ENCODE results near the gene RAB3C.

RAB3C gene

DNA sequence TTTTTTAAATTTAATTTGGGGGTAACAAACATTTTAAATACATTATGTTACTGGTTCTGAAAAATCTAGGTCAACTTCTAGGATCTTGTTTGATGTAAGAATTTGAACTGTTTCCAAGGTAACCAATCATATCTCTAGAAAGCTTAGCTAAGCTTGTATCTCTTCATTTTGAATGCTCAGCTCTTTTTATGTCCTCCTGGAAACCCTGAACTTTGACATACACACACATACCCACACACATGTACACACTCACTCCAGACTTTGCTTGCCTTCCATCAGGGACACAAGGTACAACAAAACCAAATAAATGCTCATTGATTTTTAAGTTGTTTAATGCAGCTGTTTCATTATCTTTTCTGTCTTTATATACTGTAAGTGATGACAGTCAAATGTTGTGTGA, 178.5 kb downstream of the RAB3C start:
- Histone ChIP-seq H3K9me3 (ENCODE audit: control insufficient read depth in 1 of 2, low read length in 2 of 2) (no peaks in the 10 kb centered on the region), H3K4me3 (ENCODE audit: low read depth in 1 of 2, low read length in 2 of 2) (no peak overlapping the region), H3K27ac (ENCODE audit: low read depth, low read length) (no peak overlapping the region), H3K27me3 (ENCODE audit: control insufficient read depth in 1 of 2, insufficient read depth in 2 of 2, low read length in 2 of 2) (no peaks in the 10 kb centered on the region), H3K4me1 (ENCODE audit: control insufficient read depth in 1 of 2, insufficient read depth in 2 of 2, low read length in 2 of 2) (peaks cover 4 to 9% of the 10 kb centered on the region in 2 donors), H3K36me3 (ENCODE audit: control insufficient read depth in 1 of 2, insufficient read depth in 2 of 2, low read length in 2 of 2) (no peaks in the 10 kb centered on the region), H3K9ac (ENCODE audit: low read depth in 1 of 2, low read length in 2 of 2) (no peak overlapping the region)

DNA sequence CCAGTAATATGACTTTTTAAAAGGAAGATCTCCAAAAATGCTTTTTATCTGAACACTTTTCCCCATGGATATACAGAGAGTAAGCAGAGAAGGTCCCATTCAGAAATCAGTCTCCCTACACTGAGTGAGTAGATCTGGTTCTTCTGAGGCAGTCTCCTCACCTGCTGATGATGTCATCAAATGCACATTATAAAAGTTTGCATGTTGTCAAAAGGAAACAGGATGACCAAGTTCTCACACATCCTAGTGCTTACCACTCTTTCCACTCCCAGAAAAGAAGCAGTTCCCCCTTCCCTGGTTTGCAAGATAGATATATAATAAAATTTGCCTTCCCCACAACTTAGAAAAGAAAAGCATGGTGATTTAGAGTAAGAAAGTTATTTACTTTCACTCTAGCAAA, 180.5 kb downstream of the RAB3C start:
- Histone ChIP-seq H3K9me3 (ENCODE audit: control insufficient read depth in 1 of 2, low read length in 2 of 2) (no peaks in the 10 kb centered on the region), H3K36me3 (ENCODE audit: control insufficient read depth in 1 of 2, insufficient read depth in 2 of 2, low read length in 2 of 2) (no peaks in the 10 kb centered on the region), H3K27ac (ENCODE audit: low read depth, low read length) (no peak overlapping the region), H3K4me1 (ENCODE audit: control insufficient read depth in 1 of 2, insufficient read depth in 2 of 2, low read length in 2 of 2) (peaks cover 4 to 9% of the 10 kb centered on the region in 2 donors), H3K9ac (ENCODE audit: low read depth in 1 of 2, low read length in 2 of 2) (no peak overlapping the region), H3K27me3 (ENCODE audit: control insufficient read depth in 1 of 2, insufficient read depth in 2 of 2, low read length in 2 of 2) (no peaks in the 10 kb centered on the region), H3K4me3 (ENCODE audit: low read depth in 1 of 2, low read length in 2 of 2) (no peak overlapping the region)

GRCh38 chr5:58764199-58764598, 181.3 kb downstream of the RAB3C start:
- Histone ChIP-seq H3K27me3 (ENCODE audit: control insufficient read depth in 1 of 2, insufficient read depth in 2 of 2, low read length in 2 of 2) (no peaks in the 10 kb centered on the region), H3K9me3 (ENCODE audit: control insufficient read depth in 1 of 2, low read length in 2 of 2) (no peaks in the 10 kb centered on the region)

DNA sequence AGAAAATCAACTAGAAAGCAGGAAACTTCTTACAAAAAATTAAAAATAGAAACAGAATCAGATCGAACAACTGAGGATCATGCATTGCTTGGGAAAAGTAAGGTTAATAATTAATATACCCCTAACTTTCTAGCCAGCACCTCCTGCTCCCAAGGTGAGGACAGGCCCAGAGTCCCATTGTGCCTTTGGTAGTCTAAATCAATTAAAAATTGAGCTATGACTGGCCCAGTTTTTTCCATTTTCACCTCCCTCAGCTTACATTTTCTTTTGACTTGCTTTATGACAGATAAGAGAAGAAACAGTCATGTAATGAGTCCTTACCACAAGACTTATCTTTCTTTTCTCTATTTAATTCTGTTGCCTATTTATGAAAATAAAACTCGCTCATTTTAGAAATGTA, 182.2 kb downstream of the RAB3C start:
- Histone ChIP-seq H3K4me3 (ENCODE audit: low read depth in 1 of 2, low read length in 2 of 2) (no peak overlapping the region), H3K9ac (ENCODE audit: low read depth in 1 of 2, low read length in 2 of 2) (no peak overlapping the region), H3K27ac (ENCODE audit: low read depth, low read length) (no peak overlapping the region), H3K4me1 (ENCODE audit: control insufficient read depth in 1 of 2, insufficient read depth in 2 of 2, low read length in 2 of 2) (peaks cover 0 to 6% of the 10 kb centered on the region in 2 donors), H3K36me3 (ENCODE audit: control insufficient read depth in 1 of 2, insufficient read depth in 2 of 2, low read length in 2 of 2) (no peaks in the 10 kb centered on the region), H3K27me3 (ENCODE audit: control insufficient read depth in 1 of 2, insufficient read depth in 2 of 2, low read length in 2 of 2) (no peaks in the 10 kb centered on the region), H3K9me3 (ENCODE audit: control insufficient read depth in 1 of 2, low read length in 2 of 2) (no peaks in the 10 kb centered on the region)

More at GRCh38 chr5:58764199-58764598, 181.3 kb downstream of the RAB3C start:
- Histone ChIP-seq H3K27ac (ENCODE audit: low read depth, low read length) (no peak overlapping the region), H3K9ac (ENCODE audit: low read depth in 1 of 2, low read length in 2 of 2) (no peak overlapping the region), H3K4me3 (ENCODE audit: low read depth in 1 of 2, low read length in 2 of 2) (no peak overlapping the region), H3K36me3 (ENCODE audit: control insufficient read depth in 1 of 2, insufficient read depth in 2 of 2, low read length in 2 of 2) (no peaks in the 10 kb centered on the region), H3K4me1 (ENCODE audit: control insufficient read depth in 1 of 2, insufficient read depth in 2 of 2, low read length in 2 of 2) (peaks cover 2 to 9% of the 10 kb centered on the region in 2 donors)

DNA sequence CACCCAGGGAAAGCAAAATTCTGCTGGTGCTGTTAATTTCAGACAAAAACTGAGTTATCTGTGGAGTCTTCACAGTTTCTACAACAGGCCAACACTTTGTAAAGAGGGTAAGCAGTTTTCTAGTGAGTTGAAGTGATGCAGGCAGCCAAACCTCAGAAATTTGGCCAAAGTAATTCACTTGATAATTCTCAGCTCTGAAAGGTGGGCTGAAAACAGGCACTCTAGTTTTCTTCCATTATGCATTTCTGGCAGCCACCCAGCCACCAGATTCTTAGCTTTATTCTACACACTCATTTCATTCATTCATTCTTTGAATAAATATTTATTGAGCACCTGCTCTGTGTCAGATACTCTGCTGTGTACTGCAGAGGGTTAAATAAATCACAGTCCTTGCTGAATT, 184.2 kb downstream of the RAB3C start:
- Histone ChIP-seq H3K9ac (ENCODE audit: low read depth in 1 of 2, low read length in 2 of 2) (no peak overlapping the region), H3K27me3 (ENCODE audit: control insufficient read depth in 1 of 2, insufficient read depth in 2 of 2, low read length in 2 of 2) (no peaks in the 10 kb centered on the region), H3K27ac (ENCODE audit: low read depth, low read length) (no peak overlapping the region), H3K36me3 (ENCODE audit: control insufficient read depth in 1 of 2, insufficient read depth in 2 of 2, low read length in 2 of 2) (no peaks in the 10 kb centered on the region), H3K4me3 (ENCODE audit: low read depth in 1 of 2, low read length in 2 of 2) (no peak overlapping the region), H3K4me1 (ENCODE audit: control insufficient read depth in 1 of 2, insufficient read depth in 2 of 2, low read length in 2 of 2) (peaks cover 4% of the 10 kb centered on the region in 2 donors), H3K9me3 (ENCODE audit: control insufficient read depth in 1 of 2, low read length in 2 of 2) (no peaks in the 10 kb centered on the region)

- Histone ChIP-seq H3K36me3 (ENCODE audit: control insufficient read depth in 1 of 2, insufficient read depth in 2 of 2, low read length in 2 of 2) (no peaks in the 10 kb centered on the region), H3K9ac (ENCODE audit: low read depth in 1 of 2, low read length in 2 of 2) (no peak overlapping the region), H3K27ac (ENCODE audit: low read depth, low read length) (no peak overlapping the region), H3K27me3 (ENCODE audit: control insufficient read depth in 1 of 2, insufficient read depth in 2 of 2, low read length in 2 of 2) (no peaks in the 10 kb centered on the region), H3K9me3 (ENCODE audit: control insufficient read depth in 1 of 2, low read length in 2 of 2) (no peaks in the 10 kb centered on the region), H3K4me1 (ENCODE audit: control insufficient read depth in 1 of 2, insufficient read depth in 2 of 2, low read length in 2 of 2) (peaks cover 5 to 22% of the 10 kb centered on the region in 2 donors), H3K4me3 (ENCODE audit: low read depth in 1 of 2, low read length in 2 of 2) (no peak overlapping the region)
These were observed 187.3 kb downstream of the RAB3C start for GRCh38 chr5:58770136-58770535.

DNA sequence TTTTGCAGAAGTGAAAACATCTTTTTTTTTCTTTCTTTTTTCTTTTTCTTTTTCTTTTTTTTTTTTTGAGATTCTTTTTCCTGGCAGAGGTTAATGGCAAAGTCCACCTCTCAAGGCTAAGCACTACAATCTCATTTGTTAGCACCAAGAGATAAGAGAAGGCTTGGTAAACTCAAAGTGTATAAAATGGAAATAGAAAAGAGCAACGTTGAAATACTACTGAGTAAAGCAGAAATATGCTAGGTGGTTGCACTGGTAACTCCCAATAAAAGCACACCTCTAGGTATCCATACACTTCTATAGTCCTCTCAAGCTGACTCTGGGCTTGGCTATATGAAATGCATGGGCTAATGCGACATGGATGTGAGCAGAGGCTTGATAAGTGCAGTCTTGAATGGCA, 188.9 kb downstream of the RAB3C start:
- Histone ChIP-seq H3K4me3 (ENCODE audit: low read depth in 1 of 2, low read length in 2 of 2) (no peak overlapping the region), H3K9ac (ENCODE audit: low read depth in 1 of 2, low read length in 2 of 2) (no peak overlapping the region), H3K4me1 (ENCODE audit: control insufficient read depth in 1 of 2, insufficient read depth in 2 of 2, low read length in 2 of 2) (peaks cover 5 to 22% of the 10 kb centered on the region in 2 donors), H3K27ac (ENCODE audit: low read depth, low read length) (no peak overlapping the region), H3K27me3 (ENCODE audit: control insufficient read depth in 1 of 2, insufficient read depth in 2 of 2, low read length in 2 of 2) (no peaks in the 10 kb centered on the region), H3K36me3 (ENCODE audit: control insufficient read depth in 1 of 2, insufficient read depth in 2 of 2, low read length in 2 of 2) (no peaks in the 10 kb centered on the region), H3K9me3 (ENCODE audit: control insufficient read depth in 1 of 2, low read length in 2 of 2) (no peaks in the 10 kb centered on the region)

DNA sequence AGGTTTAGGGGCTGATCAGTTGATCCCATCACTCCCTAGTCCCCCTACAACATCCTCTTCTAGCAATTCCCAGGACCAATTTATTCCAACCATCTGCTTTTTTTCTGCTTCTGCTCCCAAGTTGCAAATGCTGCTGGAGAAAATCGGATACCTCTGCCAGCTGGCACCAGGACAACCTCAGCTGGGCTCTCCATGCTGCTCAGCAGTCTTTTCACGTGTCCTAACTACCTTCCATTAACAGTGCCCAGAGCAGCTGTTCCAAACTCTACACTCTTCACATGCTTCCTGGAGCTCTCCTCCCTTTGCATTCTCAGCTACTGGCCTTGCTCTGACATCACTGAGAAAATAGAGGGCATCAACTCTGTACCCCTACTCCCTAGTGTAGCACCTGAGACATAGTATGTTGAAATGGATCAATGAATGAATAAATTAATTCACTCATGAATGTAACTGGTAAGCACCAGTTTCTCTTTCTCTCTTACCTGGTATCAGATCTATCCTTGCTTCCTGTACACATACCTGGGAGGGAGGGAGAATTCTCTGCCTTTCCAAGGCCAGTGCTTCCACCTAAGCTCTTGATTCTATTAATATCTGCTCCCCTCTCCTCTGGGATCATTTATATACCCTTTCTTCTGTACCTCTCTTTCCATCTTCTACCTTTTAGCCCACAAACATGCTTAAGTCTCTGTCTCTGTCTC, 191.0 kb downstream of the RAB3C start:
- Histone ChIP-seq H3K27me3 (ENCODE audit: control insufficient read depth in 1 of 2, insufficient read depth in 2 of 2, low read length in 2 of 2) (no peaks in the 10 kb centered on the region), H3K4me3 (ENCODE audit: low read depth in 1 of 2, low read length in 2 of 2) (no peak overlapping the region), H3K36me3 (ENCODE audit: control insufficient read depth in 1 of 2, insufficient read depth in 2 of 2, low read length in 2 of 2) (no peaks in the 10 kb centered on the region), H3K4me1 (ENCODE audit: control insufficient read depth in 1 of 2, insufficient read depth in 2 of 2, low read length in 2 of 2) (peaks cover 5 to 22% of the 10 kb centered on the region in 2 donors), H3K9ac (ENCODE audit: low read depth in 1 of 2, low read length in 2 of 2) (no peak overlapping the region), H3K9me3 (ENCODE audit: control insufficient read depth in 1 of 2, low read length in 2 of 2) (no peaks in the 10 kb centered on the region), H3K27ac (ENCODE audit: low read depth, low read length) (no peak overlapping the region)

- no peak overlapping the region for H3K27ac ChIP-seq (ENCODE audit: low read depth, low read length)
- H3K36me3 ChIP-seq (ENCODE audit: control insufficient read depth in 1 of 2, insufficient read depth in 2 of 2, low read length in 2 of 2) = no peaks in the 10 kb centered on the region
- peaks cover 5 to 22% of the 10 kb centered on the region in 2 donors for H3K4me1 ChIP-seq (ENCODE audit: control insufficient read depth in 1 of 2, insufficient read depth in 2 of 2, low read length in 2 of 2)
- H3K9ac ChIP-seq (ENCODE audit: low read depth in 1 of 2, low read length in 2 of 2) = no peak overlapping the region
- H3K4me3 ChIP-seq (ENCODE audit: low read depth in 1 of 2, low read length in 2 of 2) = no peak overlapping the region
- no peaks in the 10 kb centered on the region for H3K27me3 ChIP-seq (ENCODE audit: control insufficient read depth in 1 of 2, insufficient read depth in 2 of 2, low read length in 2 of 2)
- no peaks in the 10 kb centered on the region for H3K9me3 ChIP-seq (ENCODE audit: control insufficient read depth in 1 of 2, low read length in 2 of 2)
These were observed 192.1 kb downstream of the RAB3C start for GRCh38 chr5:58774937-58775336.

DNA sequence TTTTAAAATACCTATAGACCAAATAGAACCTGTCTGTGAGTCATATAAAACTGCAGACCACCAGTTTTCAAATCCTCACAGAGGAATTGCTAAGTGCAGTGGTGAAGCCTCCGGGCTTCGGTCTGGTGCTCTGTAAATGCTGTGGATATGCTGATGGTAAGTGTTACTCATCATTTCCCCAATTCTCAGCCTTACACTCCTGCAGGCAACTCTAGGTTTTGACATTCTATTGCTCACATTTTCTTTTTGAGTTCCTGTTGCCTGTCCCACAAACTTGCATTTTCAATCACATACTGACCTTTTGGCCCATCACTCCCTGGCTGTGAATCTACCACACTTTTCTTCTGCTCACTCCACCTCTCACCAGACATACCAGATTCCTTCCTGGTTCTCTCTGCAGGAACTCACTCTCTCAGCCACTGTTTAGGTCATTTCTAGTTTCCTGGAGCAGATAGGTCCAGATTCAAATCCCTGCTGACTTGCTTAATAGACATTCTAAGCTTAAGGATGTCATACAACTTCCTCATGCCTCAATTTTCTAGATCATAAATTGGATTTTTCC, 192.9 kb downstream of the RAB3C start:
- Histone ChIP-seq H3K9me3 (ENCODE audit: control insufficient read depth in 1 of 2, low read length in 2 of 2) (no peaks in the 10 kb centered on the region), H3K9ac (ENCODE audit: low read depth in 1 of 2, low read length in 2 of 2) (no peak overlapping the region), H3K27me3 (ENCODE audit: control insufficient read depth in 1 of 2, insufficient read depth in 2 of 2, low read length in 2 of 2) (no peaks in the 10 kb centered on the region), H3K4me1 (ENCODE audit: control insufficient read depth in 1 of 2, insufficient read depth in 2 of 2, low read length in 2 of 2) (peaks cover 5 to 22% of the 10 kb centered on the region in 2 donors), H3K36me3 (ENCODE audit: control insufficient read depth in 1 of 2, insufficient read depth in 2 of 2, low read length in 2 of 2) (no peaks in the 10 kb centered on the region), H3K27ac (ENCODE audit: low read depth, low read length) (no peak overlapping the region), H3K4me3 (ENCODE audit: low read depth in 1 of 2, low read length in 2 of 2) (no peak overlapping the region)

All from duodenal mucosa (tissue), 2 donors.